ACHN (cell line): Measurements from ENCODE around the gene PIGN.
"Not testable (repeated sequence)": the region's sequence is repeated elsewhere in the genome, so short reads cannot be mapped to it uniquely, and the experiment has no call there.

Source experiments
- DNase-seq: peaks from one replicate; pipeline ENCODE4 v3.0.0-alpha.2; 2015
- in situ Hi-C: cut with HindIII; loops from 2 replicates; pipeline ENCODE4 v1.10.0; 2017; ENCODE audit warnings: low sequenced_read_pairs, low pct_ligation_motif_present, low pct_unique_long_range_greater_than_20kb

PIGN gene

GRCh38 chr18:62187543-62188510, 971 bp upstream of the PIGN start:
- in situ Hi-C loops: no loop called here

DNA sequence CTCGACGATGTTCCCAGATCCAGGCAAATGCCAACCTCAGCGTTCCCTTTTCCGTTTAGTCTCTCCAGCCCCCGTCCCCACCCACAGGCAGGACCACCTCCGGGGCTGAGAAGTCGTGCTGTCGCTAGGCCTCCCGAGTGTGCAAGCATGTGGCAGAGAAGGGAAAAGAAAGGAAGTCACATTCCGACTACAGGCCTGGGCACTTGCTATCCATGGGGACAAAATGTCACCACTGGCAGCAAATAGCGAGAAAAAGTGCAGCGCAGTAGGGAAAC, 420 bp downstream of the PIGN start:
- in situ Hi-C loops: no loop called here

More at GRCh38 chr18:62187543-62188510, 971 bp upstream of the PIGN start:
- DNase-seq: peak; percentile 36

GRCh38 chr18:62183578-62184195, 3.2 kb downstream of the PIGN start:
- DNase-seq: peak; percentile 68
- in situ Hi-C loops: no loop called here

More for the DNA sequence above, 420 bp downstream of the PIGN start:
- peak; percentile 46 for DNase-seq

DNA sequence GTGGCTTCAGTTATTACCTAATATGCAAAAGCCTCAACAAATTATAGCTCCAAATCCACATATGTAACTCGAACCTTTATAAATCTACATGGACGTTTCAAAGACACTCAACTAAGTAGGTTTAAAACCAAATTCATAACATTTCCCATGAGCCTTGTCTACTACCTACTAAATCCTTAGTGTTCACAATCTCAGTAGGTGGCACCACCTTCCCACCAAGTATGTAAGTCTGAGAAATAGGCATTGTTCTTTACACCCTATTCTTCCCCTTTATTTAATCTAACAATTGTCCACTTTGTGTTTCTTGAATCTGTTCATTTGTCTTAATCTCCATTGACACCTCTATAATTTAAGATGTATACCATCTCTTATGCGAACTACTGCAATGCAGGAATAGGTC, 4.6 kb downstream of the PIGN start:
- in situ Hi-C loops: no loop called here
- DNase-seq: peak; percentile 4

- DNase-seq: no peak
- in situ Hi-C loops: no loop called here
Measured at GRCh38 chr18:62179213-62179612, 7.6 kb downstream of the PIGN start.

DNA sequence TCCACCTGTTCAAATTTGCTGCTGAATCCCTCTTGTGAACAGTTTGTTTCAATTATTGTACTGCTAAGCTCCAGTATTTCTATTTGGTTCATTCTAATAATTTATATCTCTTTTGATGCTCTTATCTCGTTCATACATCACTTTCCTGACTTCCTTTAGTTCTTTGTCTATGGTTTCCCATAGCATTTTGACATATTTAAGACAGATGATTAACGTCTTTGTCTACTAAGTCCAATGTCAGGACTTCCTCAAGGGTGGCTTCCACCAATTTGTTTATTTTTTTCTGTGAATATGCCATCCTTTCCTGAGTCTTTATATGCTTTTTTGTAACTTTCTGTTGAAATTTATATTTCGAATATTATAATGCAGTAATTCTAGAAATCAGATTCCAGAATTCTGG, 9.6 kb downstream of the PIGN start:
- no peak for DNase-seq
- in situ Hi-C loops: no loop called here

DNA sequence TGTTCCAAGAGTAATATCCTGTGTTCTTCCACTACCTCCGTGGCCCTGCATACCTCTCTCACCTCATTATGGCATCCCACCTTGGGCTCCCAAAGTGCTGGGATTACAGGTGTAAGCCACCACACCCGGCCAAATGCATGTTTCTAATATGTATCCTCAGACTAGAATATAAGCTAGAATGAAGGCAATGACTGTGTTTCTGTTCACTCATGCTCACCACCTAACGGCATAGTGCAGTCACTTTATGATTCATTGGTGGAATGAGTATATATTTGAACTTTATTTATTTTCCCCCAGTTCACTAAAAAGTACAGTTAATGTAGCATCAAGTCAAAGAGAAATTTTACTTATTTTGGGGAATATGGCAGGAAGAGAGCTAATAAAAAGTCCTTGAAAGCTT, 11.3 kb downstream of the PIGN start:
- no peak for DNase-seq
- in situ Hi-C loops: no loop called here

DNA sequence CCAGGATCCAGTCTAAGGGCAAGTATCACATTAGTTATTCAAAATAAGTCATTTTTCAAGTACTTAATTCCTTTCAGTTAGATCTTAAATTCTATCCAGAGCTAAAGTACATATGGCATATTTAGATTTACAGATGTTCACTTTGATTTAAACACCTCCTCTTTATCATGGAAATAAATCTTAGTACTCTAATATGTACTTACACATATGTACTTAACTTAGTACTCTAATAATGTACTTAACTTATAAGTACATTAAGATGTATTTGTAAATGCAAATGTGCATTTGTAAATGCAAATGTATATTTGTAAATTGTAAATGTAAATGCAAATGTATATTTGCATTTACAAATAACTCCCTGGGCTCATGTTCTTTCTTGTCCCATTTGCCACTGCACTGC, 14.6 kb downstream of the PIGN start:
- in situ Hi-C loops: no loop called here
- DNase-seq: no peak

GRCh38 chr18:62170857-62171256, 16.0 kb downstream of the PIGN start:
- in situ Hi-C loops: no loop called here
- no peak for DNase-seq

- in situ Hi-C loops: not testable (repeated sequence)
Measured at GRCh38 chr18:62166524-62166923, 20.3 kb downstream of the PIGN start.

GRCh38 chr18:62165583-62165982, 21.3 kb downstream of the PIGN start:
- in situ Hi-C loops: no loop called here

More at GRCh38 chr18:62166524-62166923, 20.3 kb downstream of the PIGN start:
- DNase-seq: not testable (repeated sequence)

GRCh38 chr18:62164855-62165487, 21.9 kb downstream of the PIGN start:
- DNase-seq: no peak
- in situ Hi-C loops: no loop called here

More at GRCh38 chr18:62165583-62165982, 21.3 kb downstream of the PIGN start:
- DNase-seq: no peak

DNA sequence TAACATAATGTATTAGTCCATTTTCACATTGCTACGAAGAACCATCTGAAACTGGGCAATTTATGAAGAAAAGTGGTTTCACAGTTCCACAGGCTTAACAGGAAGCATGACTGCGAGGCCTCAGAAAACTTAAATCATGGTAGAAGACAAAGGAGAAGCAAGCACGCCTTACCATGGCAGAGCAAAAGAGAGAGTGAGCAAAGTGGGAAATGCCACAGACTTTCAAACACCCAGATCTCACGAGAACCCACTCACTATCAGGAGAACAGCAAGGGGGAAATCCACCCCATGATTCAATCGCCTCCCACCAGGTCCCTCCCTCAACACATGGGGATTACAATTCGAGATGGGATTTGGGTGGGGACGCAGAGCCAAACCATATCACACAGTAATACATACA, 22.5 kb downstream of the PIGN start:
- in situ Hi-C loops: no loop called here
- DNase-seq: no peak

DNA sequence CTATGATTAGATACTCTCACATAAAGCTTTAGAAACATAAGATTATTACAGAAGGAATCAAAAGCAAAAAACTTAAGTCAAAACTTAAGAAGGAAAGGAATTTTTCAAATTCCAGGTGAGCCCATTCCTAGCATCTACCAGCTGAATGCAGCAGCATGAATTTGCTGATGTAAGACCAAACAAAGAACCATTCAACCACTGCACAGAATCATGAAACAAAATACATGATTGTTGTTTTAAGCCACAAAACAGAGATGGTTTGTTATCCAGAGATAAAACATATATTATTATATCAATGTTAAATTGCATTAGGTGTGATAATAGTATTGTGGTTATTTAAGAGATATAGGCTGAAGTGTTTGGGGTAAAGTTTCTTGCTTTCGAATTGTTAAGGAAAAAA, 29.0 kb downstream of the PIGN start:
- in situ Hi-C loops: no loop called here
- no peak for DNase-seq

DNA sequence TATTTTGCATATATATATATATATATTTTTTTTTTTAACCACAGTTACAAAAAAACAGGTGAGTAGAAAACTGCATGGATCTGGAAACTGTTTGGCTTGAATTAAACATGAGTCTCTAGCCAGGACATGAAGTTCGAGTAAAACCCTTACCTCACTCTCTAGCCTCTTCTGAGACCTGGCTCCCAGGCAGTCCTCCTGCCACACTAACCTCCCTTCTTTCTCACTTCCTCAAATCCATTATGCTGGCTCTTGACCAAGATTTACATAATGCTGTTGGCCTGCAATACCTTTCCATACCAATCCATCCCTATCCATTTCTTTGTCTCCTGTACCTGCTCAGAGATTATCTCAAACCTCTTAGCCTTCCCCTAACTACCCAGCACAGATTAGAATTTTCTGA, 34.0 kb downstream of the PIGN start:
- in situ Hi-C loops: no loop called here
- DNase-seq: no peak

DNA sequence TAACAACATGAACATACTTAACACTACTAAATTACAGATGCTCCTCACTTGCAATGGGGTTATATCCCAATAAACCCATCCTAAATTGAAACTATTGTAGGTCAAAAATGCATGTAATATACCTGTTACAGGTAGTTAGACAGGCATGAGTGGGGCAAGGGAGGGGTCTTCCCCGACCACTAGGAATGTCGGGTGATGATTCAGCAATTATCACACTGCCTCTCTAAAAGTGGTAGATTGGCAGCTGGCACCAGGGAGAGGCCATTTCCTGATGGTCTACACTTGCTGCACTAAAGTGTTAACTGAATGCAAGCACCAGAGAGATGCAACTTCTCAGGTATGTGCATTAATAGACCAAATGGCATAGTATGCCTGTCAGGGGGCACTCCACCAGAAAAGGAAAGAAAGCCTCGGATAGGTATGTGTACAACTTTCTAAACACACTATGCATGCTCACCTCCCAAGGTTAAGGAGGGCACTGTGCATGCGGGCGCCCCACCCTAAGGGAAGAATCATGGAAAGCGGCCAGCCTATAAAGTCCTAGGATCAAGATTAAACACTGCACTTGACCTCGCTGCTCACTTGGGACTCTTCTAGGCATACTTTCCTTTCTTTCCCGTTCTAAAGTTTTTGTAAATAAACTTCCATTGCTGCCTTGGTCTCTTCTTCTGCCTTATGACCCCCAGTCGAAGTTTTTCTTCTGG, 35.6 kb downstream of the PIGN start:
- in situ Hi-C loops: no loop called here
- no peak for DNase-seq

GRCh38 chr18:62144338-62144737, 42.5 kb downstream of the PIGN start:
- no peak for DNase-seq
- in situ Hi-C loops: no loop called here

DNA sequence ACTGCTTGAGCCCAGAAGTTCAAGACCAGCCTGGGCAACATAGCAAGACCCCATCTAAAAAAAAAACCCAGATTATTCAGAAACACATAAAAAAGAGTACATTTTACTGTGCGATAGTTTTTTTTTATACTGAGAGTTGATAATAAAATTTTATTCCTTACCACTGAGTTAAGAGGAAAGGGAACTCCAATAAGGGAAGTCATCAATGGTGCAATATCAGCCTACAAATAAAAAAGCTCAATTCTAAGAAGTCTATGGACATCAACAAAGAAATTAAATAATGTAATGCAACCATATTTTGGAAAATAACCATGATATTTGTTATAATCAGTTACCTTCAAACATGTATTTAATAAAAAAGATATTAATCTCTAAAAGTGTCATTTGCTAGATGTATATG, 46.6 kb downstream of the PIGN start:
- in situ Hi-C loops: no loop called here

More for the DNA sequence above, 46.6 kb downstream of the PIGN start:
- DNase-seq: no peak
